ENCODE data around the gene ACTMAP. TPM values are rescaled to one million over a fixed set of nuclear protein-coding genes. Genes with fewer than 3 reads are reported as not detected.
A peak's percentile ranks its signal among the peaks of the same experiment; 100 is the strongest.

Gene ACTMAP
- total RNA-seq, 1 donor from 2014 or later, result 1.9 TPM

- TF ChIP-seq EZH2phosphoT487 (IDR thresholded peaks at IDR 0.05) (no peak), EZH2 (IDR thresholded peaks at IDR 0.05) (no peak), CTCF (IDR thresholded peaks at IDR 0.05) (no peak)
- DNase-seq (ENCODE audit: low spot score), result peak; percentile 100
- Mint-ChIP-seq H3K4me1 (peaks cover 18% of the 10 kb centered on the region), H3K9me3 (no peaks in the 10 kb centered on the region), H3K36me3 (no peaks in the 10 kb centered on the region), H3K27me3 (ENCODE audit: insufficient read depth, low read depth) (peaks cover 3% of the 10 kb centered on the region), H3K4me3 (peak within 1 kb of the TSS; percentile 85), H3K27ac (peak within 1 kb of the TSS; percentile 99)
- Histone ChIP-seq H3K4me1 (peaks cover 4% of the 10 kb centered on the region), H3K79me2 (ENCODE audit: low read depth) (no peaks in the 10 kb centered on the region), H2AFZ (replicated peaks) (peak within 1 kb of the TSS; percentile 84), H3K27me3 (no peaks in the 10 kb centered on the region), H3K4me3 (peak within 1 kb of the TSS; percentile 73), H3F3A (ENCODE audit: low read depth) (peaks cover 26% of the 10 kb centered on the region), H3K36me3 (no peaks in the 10 kb centered on the region), H4K20me1 (ENCODE audit: low read depth) (no peaks in the 10 kb centered on the region), H3K27ac (peak within 1 kb of the TSS; percentile 98), H3K9me3 (ENCODE audit: low read depth) (no peaks in the 10 kb centered on the region), H3K4me2 (peak within 1 kb of the TSS; percentile 76), H3K9ac (peak within 1 kb of the TSS; percentile 51)
Measured at GRCh38 chr19:40777937-40778705, 27.8 kb upstream of the ACTMAP start, which contains the start of gene RAB4B. RAB4B (plus strand) TSS chr19:40778247; CDS start chr19:40778376, 129 bp downstream.

GRCh38 chr19:40777645-40777936, 27.3 kb upstream of the ACTMAP start:
- H3K36me3 Mint-ChIP-seq, result no peaks in the 10 kb centered on the region
- Histone ChIP-seq H3K9me3 (ENCODE audit: low read depth) (no peaks in the 10 kb centered on the region), H3F3A (ENCODE audit: low read depth) (peaks cover 26% of the 10 kb centered on the region), H3K27me3 (no peaks in the 10 kb centered on the region), H3K27ac (peak overlapping the region; percentile 98), H3K4me1 (peaks cover 4% of the 10 kb centered on the region), H3K9ac (peak overlapping the region; percentile 51), H3K79me2 (ENCODE audit: low read depth) (no peaks in the 10 kb centered on the region), H4K20me1 (ENCODE audit: low read depth) (no peaks in the 10 kb centered on the region), H3K36me3 (no peaks in the 10 kb centered on the region), H3K4me2 (peak overlapping the region; percentile 76), H3K4me3 (peak overlapping the region; percentile 73), H2AFZ (replicated peaks) (no peak overlapping the region)
- no peak for TF ChIP-seq EZH2phosphoT487 (IDR thresholded peaks at IDR 0.05)
- TF ChIP-seq CTCF (IDR thresholded peaks at IDR 0.05), result no peak
- TF ChIP-seq EZH2 (IDR thresholded peaks at IDR 0.05), result no peak
- H3K4me3 Mint-ChIP-seq, result peak overlapping the region; percentile 85
- DNase-seq (ENCODE audit: low spot score), result no peak
- peaks cover 3% of the 10 kb centered on the region for H3K27me3 Mint-ChIP-seq (ENCODE audit: insufficient read depth, low read depth)
- H3K4me1 Mint-ChIP-seq, result peaks cover 18% of the 10 kb centered on the region
- peak overlapping the region; percentile 99 for H3K27ac Mint-ChIP-seq
- no peaks in the 10 kb centered on the region for H3K9me3 Mint-ChIP-seq

GRCh38 chr19:40776932-40777644, 26.8 kb upstream of the ACTMAP start:
- Mint-ChIP-seq H3K9me3 (no peaks in the 10 kb centered on the region), H3K4me1 (peaks cover 18% of the 10 kb centered on the region), H3K27me3 (ENCODE audit: insufficient read depth, low read depth) (peaks cover 3% of the 10 kb centered on the region), H3K36me3 (peaks cover under 1% of the 10 kb centered on the region), H3K4me3 (peak overlapping the region; percentile 85), H3K27ac (peak overlapping the region; percentile 99)
- no peaks in the 10 kb centered on the region for H3K27me3 ChIP-seq
- H3K9ac ChIP-seq, result peak overlapping the region; percentile 51
- H4K20me1 ChIP-seq (ENCODE audit: low read depth), result no peaks in the 10 kb centered on the region
- TF ChIP-seq EZH2phosphoT487 (IDR thresholded peaks at IDR 0.05) (no peak), EZH2 (IDR thresholded peaks at IDR 0.05) (no peak), CTCF (IDR thresholded peaks at IDR 0.05) (no peak)
- peaks cover 26% of the 10 kb centered on the region for H3F3A ChIP-seq (ENCODE audit: low read depth)
- no peaks in the 10 kb centered on the region for H3K9me3 ChIP-seq (ENCODE audit: low read depth)
- peak overlapping the region; percentile 73 for H3K4me3 ChIP-seq
- H3K4me1 ChIP-seq, result peaks cover 4% of the 10 kb centered on the region
- peak; percentile 97 for DNase-seq (ENCODE audit: low spot score)
- peak overlapping the region; percentile 98 for H3K27ac ChIP-seq
- no peak overlapping the region for H2AFZ ChIP-seq (replicated peaks)
- no peaks in the 10 kb centered on the region for H3K36me3 ChIP-seq
- H3K4me2 ChIP-seq, result peak overlapping the region; percentile 76
- no peaks in the 10 kb centered on the region for H3K79me2 ChIP-seq (ENCODE audit: low read depth)
